Measurements from ENCODE around the gene CCDC87.
A peak's percentile ranks its signal among the peaks of the same experiment; 100 is the strongest.
"Not testable (repeated sequence)": the region's sequence is repeated elsewhere in the genome, so short reads cannot be mapped to it uniquely, and the experiment has no call there.

The CCDC87 gene

GRCh38 chr11:66593650-66594049 lies 787 bp upstream of the CCDC87 start:
- peak overlapping the region; percentile 91 for H3K4me2 ChIP-seq (ENCODE audit: low read length)
- H3K4me3 ChIP-seq (ENCODE audit: low read length), result peak overlapping the region; percentile 88
- no peaks in the 10 kb centered on the region for H4K20me1 ChIP-seq (ENCODE audit: insufficient read depth, low read length)
- H3K27ac ChIP-seq (ENCODE audit: low read length), result no peak overlapping the region
- H2AFZ ChIP-seq (ENCODE audit: low read depth, low read length), result no peak overlapping the region
- TF ChIP-seq EZH2phosphoT487 (IDR thresholded peaks at IDR 0.05; ENCODE audit: low read depth) (no peak), CTCF (IDR thresholded peaks at IDR 0.05; ENCODE audit: low read depth, low read length) (no peak)
- no peaks in the 10 kb centered on the region for H3K27me3 ChIP-seq (ENCODE audit: low read depth, low read length)
- H3K9ac ChIP-seq (ENCODE audit: low read length), result peak overlapping the region; percentile 91
- peaks cover 4% of the 10 kb centered on the region for H3K36me3 ChIP-seq (replicated peaks; ENCODE audit: low read depth, low read length)
- H3K4me1 ChIP-seq (ENCODE audit: low read length), result peaks cover 10% of the 10 kb centered on the region
- no peaks in the 10 kb centered on the region for H3K9me3 ChIP-seq (ENCODE audit: insufficient read depth, low read length)
- H3K79me2 ChIP-seq (ENCODE audit: low read length), result peaks cover 9% of the 10 kb centered on the region

DNA sequence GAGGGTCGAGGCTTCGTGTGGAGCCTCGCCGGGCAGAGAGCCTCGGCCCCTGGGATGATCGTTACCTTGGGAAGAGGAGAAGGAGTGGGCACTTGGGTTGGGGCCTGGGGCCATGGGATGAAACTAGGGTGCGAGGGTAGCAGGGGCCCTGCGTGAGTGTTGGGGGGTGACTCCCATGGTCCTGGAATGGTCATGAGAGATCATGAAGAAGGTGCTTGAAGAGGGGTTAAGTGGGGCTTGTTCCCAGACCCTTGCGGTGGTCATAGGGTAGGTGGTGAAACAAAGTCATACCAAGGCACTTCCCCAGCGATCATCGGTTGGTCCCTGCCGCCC lies 406 bp upstream of the CCDC87 start:
- Histone ChIP-seq H2AFZ (ENCODE audit: low read depth, low read length) (peak overlapping the region; percentile 80), H3K4me3 (ENCODE audit: low read length) (peak overlapping the region; percentile 88), H4K20me1 (ENCODE audit: insufficient read depth, low read length) (no peaks in the 10 kb centered on the region), H3K4me2 (ENCODE audit: low read length) (peak overlapping the region; percentile 91), H3K4me1 (ENCODE audit: low read length) (peaks cover 10% of the 10 kb centered on the region), H3K36me3 (replicated peaks; ENCODE audit: low read depth, low read length) (peaks cover 4% of the 10 kb centered on the region), H3K27ac (ENCODE audit: low read length) (peak overlapping the region; percentile 26; the same call in 1 of the 2 replicates), H3K27me3 (ENCODE audit: low read depth, low read length) (no peaks in the 10 kb centered on the region), H3K79me2 (ENCODE audit: low read length) (peaks cover 9% of the 10 kb centered on the region), H3K9me3 (ENCODE audit: insufficient read depth, low read length) (no peaks in the 10 kb centered on the region), H3K9ac (ENCODE audit: low read length) (peak overlapping the region; percentile 91)
- TF ChIP-seq CTCF (IDR thresholded peaks at IDR 0.05; ENCODE audit: low read depth, low read length), result no peak
- TF ChIP-seq EZH2phosphoT487 (IDR thresholded peaks at IDR 0.05; ENCODE audit: low read depth), result no peak

GRCh38 chr11:66591175-66591574 lies 1.7 kb downstream of the CCDC87 start:
- Histone ChIP-seq H3K27ac (ENCODE audit: low read length) (no peak overlapping the region), H3K79me2 (ENCODE audit: low read length) (peaks cover 9% of the 10 kb centered on the region), H3K4me3 (ENCODE audit: low read length) (no peak overlapping the region), H3K4me2 (ENCODE audit: low read length) (no peak overlapping the region), H3K4me1 (ENCODE audit: low read length) (peaks cover 10% of the 10 kb centered on the region), H2AFZ (ENCODE audit: low read depth, low read length) (no peak overlapping the region), H3K9ac (ENCODE audit: low read length) (no peak overlapping the region), H3K36me3 (replicated peaks; ENCODE audit: low read depth, low read length) (no peaks in the 10 kb centered on the region), H3K27me3 (ENCODE audit: low read depth, low read length) (no peaks in the 10 kb centered on the region), H4K20me1 (ENCODE audit: insufficient read depth, low read length) (no peaks in the 10 kb centered on the region), H3K9me3 (ENCODE audit: insufficient read depth, low read length) (no peaks in the 10 kb centered on the region)
- TF ChIP-seq EZH2phosphoT487 (IDR thresholded peaks at IDR 0.05; ENCODE audit: low read depth) (no peak), CTCF (IDR thresholded peaks at IDR 0.05; ENCODE audit: low read depth, low read length) (no peak)

DNA sequence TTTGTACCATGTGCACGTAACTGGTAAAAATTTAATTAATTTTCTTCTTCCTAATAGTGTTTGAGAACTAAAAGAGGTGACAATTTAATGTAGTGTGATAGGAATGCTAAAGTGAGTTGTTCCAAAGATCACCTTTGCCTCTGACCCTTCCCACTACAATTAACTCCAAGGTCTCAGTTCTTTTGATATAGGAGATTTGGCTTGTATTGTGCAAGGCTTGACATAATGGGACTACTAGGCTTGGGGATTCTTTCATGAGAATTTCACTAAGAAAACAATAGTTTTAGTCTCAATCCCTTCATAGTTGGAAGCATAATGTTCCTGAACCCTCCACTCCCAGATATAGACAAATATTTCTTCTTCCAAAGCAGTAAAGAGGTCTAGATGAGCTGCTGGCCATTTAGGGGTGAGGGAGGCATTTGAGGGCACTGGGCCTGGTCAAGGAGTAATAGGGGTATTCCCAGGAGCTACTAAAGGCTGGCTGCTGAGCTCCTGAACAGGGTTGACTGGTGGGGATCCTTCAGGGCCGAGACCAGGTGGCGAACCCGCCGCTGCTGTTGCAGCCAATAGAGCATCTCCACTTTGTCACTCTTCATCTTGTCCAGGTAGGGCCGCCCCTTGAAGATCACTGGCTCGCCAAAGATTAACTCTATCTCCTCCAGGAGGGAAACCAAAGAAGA lies 2.7 kb downstream of the CCDC87 start:
- no peak overlapping the region for H3K27ac ChIP-seq (ENCODE audit: low read length)
- no peaks in the 10 kb centered on the region for H3K27me3 ChIP-seq (ENCODE audit: low read depth, low read length)
- no peaks in the 10 kb centered on the region for H4K20me1 ChIP-seq (ENCODE audit: insufficient read depth, low read length)
- H3K9me3 ChIP-seq (ENCODE audit: insufficient read depth, low read length), result no peaks in the 10 kb centered on the region
- H3K4me3 ChIP-seq (ENCODE audit: low read length), result no peak overlapping the region
- H3K9ac ChIP-seq (ENCODE audit: low read length), result no peak overlapping the region
- no peaks in the 10 kb centered on the region for H3K36me3 ChIP-seq (replicated peaks; ENCODE audit: low read depth, low read length)
- peaks cover 10% of the 10 kb centered on the region for H3K4me1 ChIP-seq (ENCODE audit: low read length)
- no peak for TF ChIP-seq EZH2phosphoT487 (IDR thresholded peaks at IDR 0.05; ENCODE audit: low read depth)
- no peak for TF ChIP-seq CTCF (IDR thresholded peaks at IDR 0.05; ENCODE audit: low read depth, low read length)
- H2AFZ ChIP-seq (ENCODE audit: low read depth, low read length), result no peak overlapping the region
- H3K79me2 ChIP-seq (ENCODE audit: low read length), result peaks cover 9% of the 10 kb centered on the region
- no peak overlapping the region for H3K4me2 ChIP-seq (ENCODE audit: low read length)

DNA sequence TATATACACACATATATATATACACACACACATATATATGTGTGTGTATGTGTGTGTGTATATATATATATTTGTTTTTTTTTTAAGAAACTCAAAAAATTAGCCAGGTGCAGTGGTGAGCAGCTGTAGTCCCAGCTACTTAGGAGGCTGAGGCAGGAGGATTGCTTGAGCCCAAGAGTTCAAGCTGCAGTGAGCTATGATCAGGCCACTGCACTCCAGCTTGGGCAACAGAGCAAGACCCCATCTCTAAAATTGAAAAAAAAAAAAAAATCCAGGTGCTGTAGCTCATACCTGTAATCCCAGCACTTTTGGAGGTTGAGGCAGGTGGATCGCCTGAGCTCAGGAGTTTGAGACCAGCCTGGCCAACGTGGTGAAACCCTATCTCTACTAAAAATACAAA lies 3.5 kb downstream of the CCDC87 start:
- not testable (repeated sequence) for H3K79me2 ChIP-seq (ENCODE audit: low read length); H3K36me3 ChIP-seq (replicated peaks; ENCODE audit: low read depth, low read length); H3K27ac ChIP-seq (ENCODE audit: low read length)

More for the DNA sequence above, 3.5 kb downstream of the CCDC87 start:
- peaks cover 10% of the 10 kb centered on the region for H3K4me1 ChIP-seq (ENCODE audit: low read length)
- H4K20me1 ChIP-seq (ENCODE audit: insufficient read depth, low read length); H2AFZ ChIP-seq (ENCODE audit: low read depth, low read length); H3K4me2 ChIP-seq (ENCODE audit: low read length); H3K27me3 ChIP-seq (ENCODE audit: low read depth, low read length); H3K9me3 ChIP-seq (ENCODE audit: insufficient read depth, low read length); H3K9ac ChIP-seq (ENCODE audit: low read length); H3K4me3 ChIP-seq (ENCODE audit: low read length): not testable (repeated sequence)

Data from OCI-LY3 (cell line).